B cell (primary cell): ENCODE results near the gene CDHR3. TPM values are rescaled to one million over a fixed set of nuclear protein-coding genes. Genes with fewer than 3 reads are reported as not detected.

Experiments used
- ATAC-seq: fragments of 200-7000 bp; cut with Tn5 transposase; one replicate; pipeline ENCODE4 v1.10.0; 2021; ENCODE audit warnings: low read depth, mild to moderate bottlenecking, moderate number of reproducible peaks, moderate library complexity
- CTCF ChIA-PET: fragments of 350-600 bp; sonication (Branson Sonifier 250); formaldehyde crosslinking; loops from one replicate; lab custom pipeline; 2021; ENCODE audit warnings: antibody characterized with exemption, inconsistent platforms; lab: Charles Lee
- POLR2A ChIA-PET: fragments of 350-600 bp; sonication (Branson Sonifier 250); formaldehyde crosslinking; loops from one replicate; lab custom pipeline; 2021; ENCODE audit warnings: antibody characterized with exemption; lab: Charles Lee
- DNase-seq: peaks from one replicate; pipeline ENCODE4 v3.0.0; 2013
- H2AFZ ChIP-seq: 2 replicates; pipeline ENCODE4 v1.6.1; 2012; ENCODE audit warnings: mild to moderate bottlenecking, low read depth, low read length; ENCODE audit not compliant: insufficient read depth, poor library complexity, severe bottlenecking
- H3K27ac ChIP-seq, 2 donors: 1 replicate in 1 of 2; 2 replicates in 1 of 2; pipeline ENCODE4 v1.5.1; 2012 to 2013; ENCODE audit warnings: low read length in 2 of 2, mild to moderate bottlenecking in 2 of 2, moderate library complexity in 1 of 2
- H3K27me3 ChIP-seq, 4 experiments: fragments of 200-600 bp in 1 of 4; sonication (generic) in 1 of 4; replicated peaks in 1 of 4; 1 replicate in 2 of 4; 2 replicates in 2 of 4; pipeline versions ENCODE4 v1.6.1 to v1.7.0; 2013 to 2016; ENCODE audit warnings: low read length in 3 of 4, mild to moderate bottlenecking in 2 of 4, mixed read lengths in 1 of 4, moderate library complexity in 1 of 4; ENCODE audit not compliant: insufficient read depth in 4 of 4, control insufficient read depth in 3 of 4; ENCODE audit errors: control extremely low read depth in 1 of 4
- H3K36me3 ChIP-seq, 2 experiments: replicated peaks in 1 of 2; 1 replicate in 1 of 2; 2 replicates in 1 of 2; pipeline versions ENCODE4 v1.6.1 to v1.7.1; 2013; ENCODE audit warnings: low read length in 1 of 2; ENCODE audit not compliant: insufficient read depth in 2 of 2, control insufficient read depth in 1 of 2; ENCODE audit errors: control extremely low read depth in 1 of 2, extremely low read depth in 1 of 2
- H3K4me1 ChIP-seq, 2 donors: fragments of 200-600 bp in 1 of 2; sonication (generic) in 1 of 2; 1 replicate in 1 of 2; 2 replicates in 1 of 2; pipeline versions ENCODE4 v1.5.1 to v1.6.1; 2013 to 2017; ENCODE audit warnings: low read length in 2 of 2; ENCODE audit not compliant: control insufficient read depth in 2 of 2, insufficient read depth in 2 of 2
- H3K4me2 ChIP-seq: replicated peaks from 2 replicates; pipeline ENCODE3; 2012; ENCODE audit warnings: mild to moderate bottlenecking, low read depth, low read length; ENCODE audit not compliant: poor library complexity, severe bottlenecking
- H3K4me3 ChIP-seq, 5 experiments: fragments of 200-600 bp in 1 of 5; sonication (generic) in 1 of 5; 1 replicate in 3 of 5; 2 replicates in 2 of 5; pipeline versions ENCODE4 v1.5.1 to v1.7.0; 2011 to 2016; ENCODE audit warnings: low read length in 4 of 5, mild to moderate bottlenecking in 4 of 5, low read depth in 2 of 5, control low read depth in 1 of 5, moderate library complexity in 1 of 5; ENCODE audit not compliant: insufficient read depth in 1 of 5; ENCODE audit errors: control extremely low read depth in 1 of 5, extremely low read depth in 1 of 5
- H3K79me2 ChIP-seq: fragments of 200-600 bp; sonication (generic); one replicate; pipeline ENCODE4 v1.6.0; 2016; ENCODE audit warnings: low read length; ENCODE audit not compliant: control insufficient read depth, insufficient read depth
- H3K9ac ChIP-seq: fragments of 200-600 bp; sonication (generic); 2 replicates; pipeline ENCODE4 v1.6.1; 2017; ENCODE audit warnings: mild to moderate bottlenecking, low read length, moderate library complexity
- H3K9me3 ChIP-seq, 3 donors: one replicate each; pipeline versions ENCODE4 v1.6.1 to v1.7.1; 2013; ENCODE audit warnings: low read length in 2 of 3; ENCODE audit not compliant: control insufficient read depth in 2 of 3, insufficient read depth in 1 of 3; ENCODE audit errors: control extremely low read depth in 1 of 3
- H4K20me1 ChIP-seq: 2 replicates; pipeline ENCODE4 v1.6.0; 2012; ENCODE audit warnings: mild to moderate bottlenecking, low read length; ENCODE audit not compliant: insufficient read depth, control insufficient read depth, poor library complexity, severe bottlenecking
- H3K27ac Mint-ChIP-seq: one replicate; pipeline ENCODE4 v1.8.0; 2021; ENCODE audit warnings: mixed read lengths
- H3K27me3 Mint-ChIP-seq: one replicate; pipeline ENCODE4 v1.8.0; 2021; ENCODE audit warnings: mixed read lengths
- H3K4me1 Mint-ChIP-seq: one replicate; pipeline ENCODE4 v1.8.0; 2021; ENCODE audit warnings: mixed read lengths
- H3K4me3 Mint-ChIP-seq: one replicate; pipeline ENCODE4 v1.8.0; 2021; ENCODE audit warnings: mixed read lengths
- H3K9me3 Mint-ChIP-seq: one replicate; pipeline ENCODE4 v1.8.0; 2022; ENCODE audit warnings: mixed read lengths; ENCODE audit not compliant: insufficient read depth
- EZH2 ChIP-seq: IDR thresholded peaks from 2 replicates; pipeline ENCODE4 v1.6.1; 2012; ENCODE audit warnings: borderline replicate concordance, low read depth, mild to moderate bottlenecking, moderate library complexity, low read length; ENCODE audit not compliant: insufficient read depth, poor library complexity, severe bottlenecking
- WGBS: methylation state at CpG from one replicate; pipeline ENCODE4 v1.1.5; 2013; ENCODE audit warnings: missing lambda C conversion rate; ENCODE audit not compliant: insufficient coverage; 5-methylcytosine and 5-hydroxymethylcytosine counted together
- intact Hi-C: fragments of 100-400 bp; cut with micrococcal nuclease; formaldehyde crosslinking; loops from one replicate; pipeline ENCODE4 v1.10.0; 2022
- polyA plus RNA-seq: library from polyadenylated mRNA; depleted of rRNA; stranded (reverse); fragments of >200 nt; gene quantifications from 2 replicates; pipeline ENCODE4 v1.2.3, GENCODE V29; 2012
- total RNA-seq, 2 donors: library from RNA; stranded (reverse); fragments of 120-200 nt in 1 of 2; gene quantifications; 1 replicate in 1 of 2; 2 replicates in 1 of 2; pipeline versions ENCODE4 v1.2.3 to v1.2.4, GENCODE V29; 2013 to 2022
- TF ChIP-seq, protein P1 (sequence below): fragments of 200-600 bp; IDR thresholded peaks from one replicate; pipeline ENCODE4 v1.8.0; 2022; ENCODE audit warnings: antibody characterized with exemption, mild to moderate bottlenecking

CDHR3 gene
- total and polyA plus RNA-seq, 2 donors (not counting 1 experiment from before 2014, with no cell fraction given), result 0.34 to 2.6 TPM

- no peaks in the 10 kb centered on the region for H3K9me3 ChIP-seq
- DNase-seq, result no peak
- H3K4me1 ChIP-seq, result peaks cover 34 to 48% of the 10 kb centered on the region in 2 donors
- H3K27me3 ChIP-seq, result no peaks in the 10 kb centered on the region
- H3K79me2 ChIP-seq, result no peaks in the 10 kb centered on the region
- POLR2A ChIA-PET, result no interaction called here
- Mint-ChIP-seq H3K27me3 (no peaks in the 10 kb centered on the region), H3K27ac (peak overlapping the region; percentile 17), H3K4me1 (peaks cover 53% of the 10 kb centered on the region), H3K9me3 (no peaks in the 10 kb centered on the region), H3K4me3 (no peak overlapping the region)
- ATAC-seq, result no peak
- no peaks in the 10 kb centered on the region for H3K36me3 ChIP-seq
- CTCF ChIA-PET, result interaction anchor here (4.9 to 13.0 kb wide), 3 partner anchors 11 to 100 kb away, joined by 32 to 390 read pairs (median 185); no protein-coding TSS in a partner anchor
- no peak overlapping the region for H3K4me2 ChIP-seq
- intact Hi-C loops, result loop anchor here (10.0 kb wide), 1 partner anchor 410 kb away; no protein-coding TSS in a partner anchor
- no peak for TF ChIP-seq EZH2
- TF ChIP-seq, protein P1, sequence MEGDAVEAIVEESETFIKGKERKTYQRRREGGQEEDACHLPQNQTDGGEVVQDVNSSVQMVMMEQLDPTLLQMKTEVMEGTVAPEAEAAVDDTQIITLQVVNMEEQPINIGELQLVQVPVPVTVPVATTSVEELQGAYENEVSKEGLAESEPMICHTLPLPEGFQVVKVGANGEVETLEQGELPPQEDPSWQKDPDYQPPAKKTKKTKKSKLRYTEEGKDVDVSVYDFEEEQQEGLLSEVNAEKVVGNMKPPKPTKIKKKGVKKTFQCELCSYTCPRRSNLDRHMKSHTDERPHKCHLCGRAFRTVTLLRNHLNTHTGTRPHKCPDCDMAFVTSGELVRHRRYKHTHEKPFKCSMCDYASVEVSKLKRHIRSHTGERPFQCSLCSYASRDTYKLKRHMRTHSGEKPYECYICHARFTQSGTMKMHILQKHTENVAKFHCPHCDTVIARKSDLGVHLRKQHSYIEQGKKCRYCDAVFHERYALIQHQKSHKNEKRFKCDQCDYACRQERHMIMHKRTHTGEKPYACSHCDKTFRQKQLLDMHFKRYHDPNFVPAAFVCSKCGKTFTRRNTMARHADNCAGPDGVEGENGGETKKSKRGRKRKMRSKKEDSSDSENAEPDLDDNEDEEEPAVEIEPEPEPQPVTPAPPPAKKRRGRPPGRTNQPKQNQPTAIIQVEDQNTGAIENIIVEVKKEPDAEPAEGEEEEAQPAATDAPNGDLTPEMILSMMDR, result no peak
- H4K20me1 ChIP-seq, result no peaks in the 10 kb centered on the region
- no peak overlapping the region for H3K9ac ChIP-seq
- H2AFZ ChIP-seq, result no peak overlapping the region
- no peak overlapping the region for H3K27ac ChIP-seq
- H3K4me3 ChIP-seq, result no peak overlapping the region
- WGBS, result 98% methylated on average over 6 of the region's 11 CpGs
These were observed 91.3 kb downstream of the CDHR3 start for GRCh38 chr7:106054156-106054910.

GRCh38 chr7:106054971-106055532, 92.0 kb downstream of the CDHR3 start:
- DNase-seq (no peak), ATAC-seq (no peak)
- Histone ChIP-seq H2AFZ (no peak overlapping the region), H3K9ac (no peak overlapping the region), H3K4me1 (peaks cover 35 to 48% of the 10 kb centered on the region in 2 donors), H3K36me3 (no peaks in the 10 kb centered on the region), H3K27me3 (no peaks in the 10 kb centered on the region), H3K79me2 (no peaks in the 10 kb centered on the region), H4K20me1 (no peaks in the 10 kb centered on the region), H3K4me2 (no peak overlapping the region), H3K9me3 (no peaks in the 10 kb centered on the region), H3K27ac (no peak overlapping the region), H3K4me3 (no peak overlapping the region)
- H3K9me3 Mint-ChIP-seq, result no peaks in the 10 kb centered on the region
- no peak overlapping the region for H3K27ac Mint-ChIP-seq
- ChIA-PET POLR2A (interaction anchor here (3.5 kb wide), 1 partner anchor 41 kb away, joined by 21 read pairs; no protein-coding TSS in a partner anchor), CTCF (interaction anchor here (0.6 to 13.0 kb wide), 10 partner anchors 12 to 109 kb away, joined by 3 to 390 read pairs (median 39); partner anchors contain the start of gene SYPL1)
- H3K4me3 Mint-ChIP-seq, result no peak overlapping the region
- intact Hi-C loops, result loop anchor here (5.0 to 10.0 kb wide), 2 partner anchors 232 to 410 kb away; no protein-coding TSS in a partner anchor
- no peaks in the 10 kb centered on the region for H3K27me3 Mint-ChIP-seq
- no CpG with 5 or more reads among the region's 7 CpGs for WGBS
- peaks cover 53% of the 10 kb centered on the region for H3K4me1 Mint-ChIP-seq
- TF ChIP-seq EZH2, result no peak
- TF ChIP-seq, protein P1, result no peak
